PC-9 (cell line): ENCODE data around the gene RNF17. TPM values are rescaled to one million over a fixed set of nuclear protein-coding genes. Genes with fewer than 3 reads are reported as not detected.
"Not testable (repeated sequence)": the region's sequence is repeated elsewhere in the genome, so short reads cannot be mapped to it uniquely, and the experiment has no call there.

Source experiments
- BruUV-seq: library from RNA; stranded (reverse); fragments of 400-500 nt; replicated peaks from 2 replicates; lab custom pipeline; 2021; lab: Mats Ljungman, UMichigan
- CTCF ChIA-PET: fragments of 300-600 bp; sonication (Branson Sonifier 250); formaldehyde crosslinking; loops from one replicate; lab custom pipeline; 2022; ENCODE audit warnings: antibody characterized with exemption; lab: Charles Lee
- POLR2A ChIA-PET: fragments of 300-600 bp; sonication (Branson Sonifier 250); formaldehyde crosslinking; loops from one replicate; lab custom pipeline; 2022; ENCODE audit warnings: antibody characterized with exemption; ENCODE audit not compliant: unreplicated experiment; lab: Charles Lee
- DNase-seq, 2 experiments: peaks; one replicate each; pipeline versions ENCODE4 v3.0.0 to v3.0.0-alpha.2; 2015 to 2022; ENCODE audit warnings: mixed read lengths in 1 of 2
- H2AFZ ChIP-seq: fragments of 200-600 bp; sonication (generic); 2 replicates; pipeline ENCODE4 v1.8.1; 2017; ENCODE audit warnings: antibody characterized with exemption
- H3F3A ChIP-seq: fragments of 200-600 bp; sonication (generic); 2 replicates; pipeline ENCODE4 v1.8.1; 2017; ENCODE audit warnings: antibody characterized with exemption, mild to moderate bottlenecking, low read depth; ENCODE audit not compliant: insufficient read depth
- H3K27ac ChIP-seq: fragments of 200-600 bp; sonication (generic); 2 replicates; pipeline ENCODE4 v1.6.1; 2016; ENCODE audit warnings: mixed run types
- H3K27me3 ChIP-seq: fragments of 200-600 bp; sonication (generic); 2 replicates; pipeline ENCODE4 v1.6.1; 2016; ENCODE audit warnings: low read depth, mixed run types; ENCODE audit not compliant: insufficient read depth
- H3K36me3 ChIP-seq: fragments of 200-600 bp; sonication (generic); 2 replicates; pipeline ENCODE4 v1.6.1; 2016; ENCODE audit warnings: low read depth, mixed run types
- H3K4me1 ChIP-seq: fragments of 200-600 bp; sonication (generic); replicated peaks from 2 replicates; pipeline ENCODE4 v1.6.1; 2016; ENCODE audit warnings: mixed run types; ENCODE audit not compliant: insufficient read depth
- H3K4me2 ChIP-seq: fragments of 200-600 bp; sonication (generic); 2 replicates; pipeline ENCODE4 v1.6.1; 2017; ENCODE audit warnings: mixed run types
- H3K4me3 ChIP-seq: fragments of 200-600 bp; sonication (generic); 2 replicates; pipeline ENCODE4 v1.6.1; 2016; ENCODE audit warnings: mixed run types
- H3K79me2 ChIP-seq: fragments of 200-600 bp; sonication (generic); 2 replicates; pipeline ENCODE4 v1.6.1; 2017; ENCODE audit warnings: low read depth, mixed run types
- H3K9me2 ChIP-seq: fragments of 200-600 bp; sonication (generic); 2 replicates; pipeline ENCODE4 v1.8.1; 2017; ENCODE audit warnings: mild to moderate bottlenecking; ENCODE audit not compliant: insufficient read depth
- H3K9me3 ChIP-seq: fragments of 200-600 bp; sonication (generic); 2 replicates; pipeline ENCODE4 v1.8.1; 2016; ENCODE audit warnings: low read depth; ENCODE audit not compliant: insufficient read depth
- H4K20me1 ChIP-seq: fragments of 200-600 bp; sonication (generic); 2 replicates; pipeline ENCODE4 v1.8.1; 2017; ENCODE audit not compliant: insufficient read depth
- EZH2 ChIP-seq: fragments of 200-600 bp; sonication (generic); IDR thresholded peaks from 2 replicates; pipeline ENCODE4 v1.8.0; 2017; ENCODE audit warnings: antibody characterized with exemption, low read depth
- intact Hi-C: fragments of 100-400 bp; cut with micrococcal nuclease; formaldehyde crosslinking; loops from one replicate; pipeline ENCODE4 v1.10.0; 2022; ENCODE audit not compliant: unreplicated experiment
- total RNA-seq: library from RNA; stranded (reverse); gene quantifications from 2 replicates; pipeline ENCODE4 v1.2.3, GENCODE V29; 2021
- TF ChIP-seq, protein P1 (sequence below): fragments of 200-600 bp; sonication (generic); conservative IDR thresholded peaks from 2 replicates; pipeline ENCODE4 v1.6.1; 2017; ENCODE audit warnings: mixed run types, antibody characterized with exemption, mild to moderate bottlenecking, moderate library complexity

Gene RNF17
- total RNA-seq, 1 experiment from 2014 or later = not detected

DNA sequence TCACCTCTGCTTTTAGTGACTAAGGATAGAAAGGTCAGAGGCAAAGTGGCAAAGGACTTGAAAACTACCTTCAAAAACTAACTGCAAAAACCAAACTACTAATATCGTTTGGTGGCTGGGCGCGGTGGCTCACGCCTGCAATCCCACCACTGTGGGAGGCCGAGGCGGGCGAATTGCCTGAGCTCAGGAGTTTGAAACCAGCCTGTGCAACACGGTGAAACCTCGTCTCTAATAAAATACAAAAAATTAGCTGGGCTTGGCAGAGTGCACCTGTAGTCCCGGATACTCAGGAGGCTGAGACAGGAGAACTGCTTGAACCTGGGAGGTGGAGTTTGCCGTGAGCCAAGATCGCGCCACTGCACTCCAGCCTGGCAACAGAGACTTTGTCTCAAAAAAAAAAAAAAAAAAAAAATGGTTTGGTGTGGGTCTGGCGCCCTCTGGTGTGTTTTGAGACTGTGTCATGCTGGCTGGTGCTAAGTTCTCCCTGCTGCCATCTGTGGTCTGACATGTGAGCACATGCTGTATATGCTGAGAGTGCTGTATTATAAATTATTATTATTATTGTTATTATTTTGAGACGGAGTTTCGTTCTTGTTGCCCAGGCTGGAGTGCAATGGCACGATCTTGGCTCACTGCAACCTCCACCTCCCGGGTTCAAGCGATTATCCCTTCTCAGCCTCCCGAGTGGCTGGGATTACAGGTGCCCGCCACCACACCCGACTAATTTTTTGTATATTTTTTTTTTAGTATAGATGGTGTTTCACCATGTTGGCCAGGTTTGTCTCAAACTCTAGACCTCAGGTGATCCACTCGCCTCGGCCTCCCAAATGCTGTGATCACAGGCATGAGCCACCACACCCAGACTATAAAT, 36.0 kb upstream of the RNF17 start:
- Histone ChIP-seq H2AFZ (no peak overlapping the region), H4K20me1 (no peaks in the 10 kb centered on the region), H3K9me3 (no peaks in the 10 kb centered on the region), H3K4me3 (no peak overlapping the region), H3K9me2 (no peaks in the 10 kb centered on the region), H3K27ac (no peak overlapping the region), H3F3A (no peaks in the 10 kb centered on the region), H3K27me3 (no peaks in the 10 kb centered on the region), H3K4me1 (no peaks in the 10 kb centered on the region), H3K36me3 (no peaks in the 10 kb centered on the region), H3K4me2 (no peak overlapping the region; the same call in 1 of the 2 replicates), H3K79me2 (no peaks in the 10 kb centered on the region)
- TF ChIP-seq EZH2 = no peak
- TF ChIP-seq, protein P1, sequence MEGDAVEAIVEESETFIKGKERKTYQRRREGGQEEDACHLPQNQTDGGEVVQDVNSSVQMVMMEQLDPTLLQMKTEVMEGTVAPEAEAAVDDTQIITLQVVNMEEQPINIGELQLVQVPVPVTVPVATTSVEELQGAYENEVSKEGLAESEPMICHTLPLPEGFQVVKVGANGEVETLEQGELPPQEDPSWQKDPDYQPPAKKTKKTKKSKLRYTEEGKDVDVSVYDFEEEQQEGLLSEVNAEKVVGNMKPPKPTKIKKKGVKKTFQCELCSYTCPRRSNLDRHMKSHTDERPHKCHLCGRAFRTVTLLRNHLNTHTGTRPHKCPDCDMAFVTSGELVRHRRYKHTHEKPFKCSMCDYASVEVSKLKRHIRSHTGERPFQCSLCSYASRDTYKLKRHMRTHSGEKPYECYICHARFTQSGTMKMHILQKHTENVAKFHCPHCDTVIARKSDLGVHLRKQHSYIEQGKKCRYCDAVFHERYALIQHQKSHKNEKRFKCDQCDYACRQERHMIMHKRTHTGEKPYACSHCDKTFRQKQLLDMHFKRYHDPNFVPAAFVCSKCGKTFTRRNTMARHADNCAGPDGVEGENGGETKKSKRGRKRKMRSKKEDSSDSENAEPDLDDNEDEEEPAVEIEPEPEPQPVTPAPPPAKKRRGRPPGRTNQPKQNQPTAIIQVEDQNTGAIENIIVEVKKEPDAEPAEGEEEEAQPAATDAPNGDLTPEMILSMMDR = peak; percentile 79
- no TSS peak for BruUV-seq
- intact Hi-C loops = loop anchor here (5.0 kb wide), 3 partner anchors 56 to 121 kb away; no protein-coding TSS in a partner anchor
- ChIA-PET POLR2A (no interaction called here), CTCF (interaction anchor here (0.7 to 1.2 kb wide), 6 partner anchors 34 to 274 kb away, joined by 4 to 34 read pairs (median 14); no protein-coding TSS in a partner anchor)
- peak; percentile 51 to 59 for DNase-seq

DNA sequence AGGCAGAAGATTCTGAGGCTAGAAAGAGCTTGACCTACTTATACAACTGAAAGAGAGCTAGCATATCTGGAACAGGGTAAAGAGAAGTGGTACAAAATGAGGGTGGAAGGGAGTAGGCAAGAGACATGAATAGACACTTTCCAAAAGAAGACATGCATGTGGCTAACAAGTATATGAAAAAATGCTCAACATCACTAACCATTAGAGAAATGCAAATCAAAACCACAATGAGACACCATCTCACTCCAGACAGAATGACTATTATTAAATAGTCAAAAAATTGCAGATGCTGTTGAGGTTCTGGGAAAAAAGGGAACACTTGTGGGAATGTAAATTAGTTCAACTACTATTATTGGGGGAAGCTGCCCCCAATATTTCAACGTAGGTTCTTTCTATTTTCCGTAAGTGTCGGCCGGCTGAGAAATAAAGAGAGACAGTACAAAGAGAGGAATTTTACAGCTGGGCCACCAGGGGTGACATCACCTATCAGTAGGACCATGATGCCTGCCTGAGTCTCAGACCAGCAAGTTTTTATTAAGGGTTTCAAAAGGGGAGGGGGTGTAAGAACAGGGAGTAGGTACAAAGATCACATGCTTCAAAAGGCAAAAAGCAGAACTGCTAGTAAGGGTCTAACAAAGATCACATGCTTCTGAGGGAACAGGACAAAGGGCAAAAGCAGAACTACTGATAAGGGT, 32.9 kb upstream of the RNF17 start:
- POLR2A ChIA-PET, H2AFZ ChIP-seq, H3K4me3 ChIP-seq, BruUV-seq, H3K4me1 ChIP-seq, H4K20me1 ChIP-seq, H3K79me2 ChIP-seq, H3K9me3 ChIP-seq, DNase-seq, intact Hi-C loops, H3K4me2 ChIP-seq, H3K27me3 ChIP-seq, H3K27ac ChIP-seq, H3F3A ChIP-seq, H3K9me2 ChIP-seq, H3K36me3 ChIP-seq, CTCF ChIA-PET: not testable (repeated sequence)

GRCh38 chr13:24734950-24735349, 29.0 kb upstream of the RNF17 start:
- Histone ChIP-seq H3K36me3 (no peaks in the 10 kb centered on the region), H3K4me2 (no peak overlapping the region), H3K27ac (no peak overlapping the region), H3K9me2 (no peaks in the 10 kb centered on the region), H3K27me3 (no peaks in the 10 kb centered on the region), H3K9me3 (no peaks in the 10 kb centered on the region), H3K79me2 (no peaks in the 10 kb centered on the region), H3F3A (no peaks in the 10 kb centered on the region), H3K4me3 (no peak overlapping the region), H3K4me1 (no peaks in the 10 kb centered on the region), H2AFZ (no peak overlapping the region), H4K20me1 (no peaks in the 10 kb centered on the region)
- CTCF ChIA-PET = no interaction called here
- TF ChIP-seq, protein P1 = no peak
- TF ChIP-seq EZH2 = no peak
- intact Hi-C loops = no loop called here
- POLR2A ChIA-PET = interaction anchor here (0.6 kb wide), 1 partner anchor 32 kb away, joined by 3 read pairs; no protein-coding TSS in a partner anchor
- BruUV-seq = no TSS peak
- no peak for DNase-seq
